KBM-7 (cell line): ENCODE data around the gene TICRR.
A peak's percentile ranks its signal among the peaks of the same experiment; 100 is the strongest.

Source experiments
- DNase-seq: peaks from one replicate; pipeline ENCODE4 v3.0.0-alpha.2; 2015
- in situ Hi-C: fragments of 300-500 bp; cut with MboI; formaldehyde crosslinking; loops from 2 replicates; pipeline ENCODE4 v1.14.3; 2020; ENCODE audit warnings: low sequenced_read_pairs, low pct_unique_long_range_greater_than_20kb, mixed read lengths

Gene TICRR

GRCh38 chr15:89625716-89626115, 50.4 kb downstream of the TICRR start:
- in situ Hi-C loops = no loop called here
- DNase-seq = no peak

GRCh38 chr15:89627256-89627970, 52.1 kb downstream of the TICRR start:
- in situ Hi-C loops = no loop called here
- no peak for DNase-seq

GRCh38 chr15:89628301-89628700, 53.0 kb downstream of the TICRR start:
- in situ Hi-C loops = no loop called here

GRCh38 chr15:89628806-89629715, 53.8 kb downstream of the TICRR start:
- in situ Hi-C loops = no loop called here
- DNase-seq = no peak

More at GRCh38 chr15:89628301-89628700, 53.0 kb downstream of the TICRR start:
- DNase-seq = no peak

GRCh38 chr15:89629829-89630228, 54.6 kb downstream of the TICRR start:
- in situ Hi-C loops = no loop called here
- DNase-seq = no peak

- in situ Hi-C loops = no loop called here
- DNase-seq = no peak
These were observed 55.0 kb downstream of the TICRR start for GRCh38 chr15:89630260-89630659.

GRCh38 chr15:89630974-89631901, 56.0 kb downstream of the TICRR start:
- in situ Hi-C loops = no loop called here
- no peak for DNase-seq

GRCh38 chr15:89631902-89632264, 56.6 kb downstream of the TICRR start:
- DNase-seq = no peak
- in situ Hi-C loops = no loop called here

- no peak for DNase-seq
- in situ Hi-C loops = no loop called here
These were observed 57.5 kb downstream of the TICRR start for GRCh38 chr15:89632563-89633430.

- DNase-seq = no peak
- in situ Hi-C loops = no loop called here
These were observed 58.3 kb downstream of the TICRR start for GRCh38 chr15:89633585-89633984.

- in situ Hi-C loops = no loop called here
- DNase-seq = no peak
These were observed 65.0 kb downstream of the TICRR start for GRCh38 chr15:89640245-89640644.

- DNase-seq = no peak
- in situ Hi-C loops = no loop called here
These were observed 65.8 kb downstream of the TICRR start for GRCh38 chr15:89641053-89641452.

- in situ Hi-C loops = no loop called here
- no peak for DNase-seq
These were observed 66.8 kb downstream of the TICRR start for GRCh38 chr15:89642106-89642505.

GRCh38 chr15:89645680-89646079, 70.4 kb downstream of the TICRR start:
- in situ Hi-C loops = no loop called here
- no peak for DNase-seq

GRCh38 chr15:89646416-89647141, 71.3 kb downstream of the TICRR start:
- in situ Hi-C loops = no loop called here
- DNase-seq = no peak

GRCh38 chr15:89647191-89647851, 72.1 kb downstream of the TICRR start:
- peak; percentile 69 for DNase-seq
- in situ Hi-C loops = no loop called here
